ENCODE data around the gene BTBD9. TPM values are rescaled to one million over a fixed set of nuclear protein-coding genes. Genes with fewer than 3 reads are reported as not detected.

BTBD9 gene
- total and polyA plus RNA-seq, 5 donors from 2014 or later = 11.6 to 79.7 (median 16.7) TPM

- no peaks in the 10 kb centered on the region for H3K36me3 ChIP-seq (ENCODE audit: control insufficient read depth, insufficient read depth, low read length)
- peaks cover 0 to 3% (median 0%) of the 10 kb centered on the region in 7 donors for H3K9me3 Mint-ChIP-seq
- H3K27me3 Mint-ChIP-seq = no peaks in the 10 kb centered on the region
- H3K4me1 Mint-ChIP-seq = peaks cover 5 to 24% (median 11%) of the 10 kb centered on the region in 4 donors
- DNase-seq (no peak), ATAC-seq (ENCODE audit: low read depth in 2 of 2) (no peak)
- H3K27me3 ChIP-seq (ENCODE audit: control insufficient read depth, insufficient read depth, low read length) = no peaks in the 10 kb centered on the region
- H3K4me3 ChIP-seq (ENCODE audit: low read depth, low read length) = no peak overlapping the region
- H3K4me1 ChIP-seq (ENCODE audit: control insufficient read depth, insufficient read depth, low read length, poor library complexity, severe bottlenecking) = no peaks in the 10 kb centered on the region
- H3K36me3 Mint-ChIP-seq = peaks cover 6% of the 10 kb centered on the region
- H3K9me3 ChIP-seq (ENCODE audit: control insufficient read depth in 2 of 2, low read length in 2 of 2) = no peaks in the 10 kb centered on the region
- no peak overlapping the region for H3K4me3 Mint-ChIP-seq
- no peak overlapping the region for H3K27ac ChIP-seq (ENCODE audit: insufficient read depth, low read length, poor library complexity, severe bottlenecking)
- H3K27ac Mint-ChIP-seq = no peak overlapping the region
These were observed 6.6 kb upstream of the BTBD9 start for GRCh38 chr6:38646166-38646878.

DNA sequence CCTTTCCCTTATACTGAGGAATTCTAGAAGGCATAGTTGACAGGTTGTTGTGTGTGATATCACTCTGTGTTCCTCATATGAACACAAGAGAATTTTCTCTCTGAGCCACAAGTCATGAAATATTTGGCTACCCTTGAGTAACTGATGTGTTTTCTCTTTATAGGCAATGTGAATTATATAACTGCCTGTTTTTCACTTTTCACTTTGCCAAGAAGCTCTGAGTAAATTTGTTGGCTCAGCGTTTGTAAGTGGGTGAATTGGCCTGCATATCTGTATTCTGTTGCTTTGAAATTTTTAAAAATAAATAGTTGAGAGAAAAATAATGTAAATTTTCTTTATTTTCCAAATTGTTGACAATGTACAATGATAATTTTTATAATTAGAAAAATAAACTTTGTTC lies 5.2 kb upstream of the BTBD9 start:
- Histone ChIP-seq H3K9me3 (ENCODE audit: control insufficient read depth in 2 of 2, low read length in 2 of 2) (no peaks in the 10 kb centered on the region), H3K27ac (ENCODE audit: insufficient read depth, low read length, poor library complexity, severe bottlenecking) (no peak overlapping the region), H3K4me1 (ENCODE audit: control insufficient read depth, insufficient read depth, low read length, poor library complexity, severe bottlenecking) (peaks cover 12% of the 10 kb centered on the region), H3K27me3 (ENCODE audit: control insufficient read depth, insufficient read depth, low read length) (no peaks in the 10 kb centered on the region), H3K4me3 (ENCODE audit: low read depth, low read length) (no peak overlapping the region), H3K36me3 (ENCODE audit: control insufficient read depth, insufficient read depth, low read length) (no peaks in the 10 kb centered on the region)
- H3K4me1 Mint-ChIP-seq = peaks cover 5 to 36% (median 20%) of the 10 kb centered on the region in 4 donors
- H3K9me3 Mint-ChIP-seq = no peaks in the 10 kb centered on the region
- ATAC-seq (ENCODE audit: low read depth in 2 of 2) = no peak
- H3K27me3 Mint-ChIP-seq = no peaks in the 10 kb centered on the region
- no peaks in the 10 kb centered on the region for H3K36me3 Mint-ChIP-seq
- DNase-seq = no peak
- no peak overlapping the region for H3K27ac Mint-ChIP-seq
- no peak overlapping the region for H3K4me3 Mint-ChIP-seq

DNA sequence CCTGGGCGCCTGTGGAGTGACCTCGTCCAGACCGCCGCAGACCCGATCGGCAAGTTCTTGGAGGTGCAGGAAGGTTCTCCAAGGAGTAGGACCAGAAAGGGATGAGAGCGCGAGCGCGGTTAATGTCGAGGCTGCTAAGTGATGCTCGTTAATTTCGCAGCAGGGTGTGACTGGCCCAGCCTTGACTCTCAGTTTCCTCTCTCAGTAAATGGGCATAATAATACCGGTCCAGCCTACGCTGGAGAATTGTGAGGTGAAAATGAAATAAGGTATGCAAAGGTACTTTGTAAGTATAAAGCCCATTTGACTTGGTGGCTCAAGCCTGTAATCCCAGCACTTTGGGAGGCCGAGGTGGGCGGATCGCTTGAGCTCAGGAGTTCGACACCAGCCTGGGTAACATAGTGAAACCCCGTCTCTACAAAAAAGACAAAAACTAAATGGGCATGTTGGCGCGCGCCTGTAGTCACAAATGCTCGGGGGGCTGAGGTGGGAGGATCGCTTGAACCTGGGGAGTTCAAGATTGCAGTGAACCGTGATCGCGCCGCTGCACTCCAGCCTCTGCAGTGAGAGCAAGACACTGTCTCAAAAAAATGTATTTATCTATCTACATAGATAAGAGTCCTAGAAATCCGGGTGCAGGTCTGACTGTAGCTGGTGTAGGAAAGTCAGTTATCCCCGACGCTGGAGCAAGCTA lies 634 bp upstream of the BTBD9 start:
- H3K9me3 ChIP-seq (ENCODE audit: control insufficient read depth in 2 of 2, low read length in 2 of 2) = no peaks in the 10 kb centered on the region
- peak in 1 of 2 donors; percentile 0 for ATAC-seq (ENCODE audit: low read depth in 2 of 2)
- H3K4me1 Mint-ChIP-seq = peaks cover 23 to 59% (median 48%) of the 10 kb centered on the region in 4 donors

GRCh38 chr6:38638941-38639497 lies 710 bp downstream of the BTBD9 start:
- peak overlapping the region; percentile 89 to 98 (median 93) for H3K27ac Mint-ChIP-seq
- H3K36me3 Mint-ChIP-seq = no peaks in the 10 kb centered on the region
- Histone ChIP-seq H3K4me3 (ENCODE audit: low read depth, low read length) (peak overlapping the region; percentile 80), H3K4me1 (ENCODE audit: control insufficient read depth, insufficient read depth, low read length, poor library complexity, severe bottlenecking) (peaks cover 36% of the 10 kb centered on the region), H3K36me3 (ENCODE audit: control insufficient read depth, insufficient read depth, low read length) (no peaks in the 10 kb centered on the region), H3K27me3 (ENCODE audit: control insufficient read depth, insufficient read depth, low read length) (no peaks in the 10 kb centered on the region), H3K27ac (ENCODE audit: insufficient read depth, low read length, poor library complexity, severe bottlenecking) (peak overlapping the region; percentile 97), H3K9me3 (ENCODE audit: control insufficient read depth in 2 of 2, low read length in 2 of 2) (no peaks in the 10 kb centered on the region)
- ATAC-seq (ENCODE audit: low read depth in 2 of 2) (peak; percentile 63 to 67), DNase-seq (peak; percentile 43 to 73 (median 72))
- peak overlapping the region; percentile 86 to 96 (median 92) for H3K4me3 Mint-ChIP-seq
- H3K9me3 Mint-ChIP-seq = no peaks in the 10 kb centered on the region
- H3K4me1 Mint-ChIP-seq = peaks cover 30 to 67% (median 56%) of the 10 kb centered on the region in 4 donors
- no peaks in the 10 kb centered on the region for H3K27me3 Mint-ChIP-seq

More for the DNA sequence above, 634 bp upstream of the BTBD9 start:
- Histone ChIP-seq H3K27me3 (ENCODE audit: control insufficient read depth, insufficient read depth, low read length) (no peaks in the 10 kb centered on the region), H3K36me3 (ENCODE audit: control insufficient read depth, insufficient read depth, low read length) (no peaks in the 10 kb centered on the region), H3K4me3 (ENCODE audit: low read depth, low read length) (peak overlapping the region; percentile 88), H3K4me1 (ENCODE audit: control insufficient read depth, insufficient read depth, low read length, poor library complexity, severe bottlenecking) (peaks cover 26% of the 10 kb centered on the region), H3K27ac (ENCODE audit: insufficient read depth, low read length, poor library complexity, severe bottlenecking) (peak overlapping the region; percentile 97)
- DNase-seq = no peak
- Mint-ChIP-seq H3K9me3 (no peaks in the 10 kb centered on the region), H3K4me3 (peak overlapping the region; percentile 86 to 97 (median 92)), H3K36me3 (no peaks in the 10 kb centered on the region), H3K27ac (peak overlapping the region; percentile 80 to 98 (median 93)), H3K27me3 (no peaks in the 10 kb centered on the region)

GRCh38 chr6:38637756-38638155 lies 2.0 kb downstream of the BTBD9 start:
- DNase-seq (no peak), ATAC-seq (ENCODE audit: low read depth in 2 of 2) (no peak)
- no peaks in the 10 kb centered on the region for H3K36me3 ChIP-seq (ENCODE audit: control insufficient read depth, insufficient read depth, low read length)
- H3K4me3 Mint-ChIP-seq = peak overlapping the region in 2 of 4 donors; percentile 86 to 96
- peak overlapping the region; percentile 80 for H3K4me3 ChIP-seq (ENCODE audit: low read depth, low read length)
- H3K36me3 Mint-ChIP-seq = no peaks in the 10 kb centered on the region
- H3K27ac Mint-ChIP-seq = peak overlapping the region in 2 of 3 donors; percentile 42 to 93
- peak overlapping the region; percentile 97 for H3K27ac ChIP-seq (ENCODE audit: insufficient read depth, low read length, poor library complexity, severe bottlenecking)
- no peaks in the 10 kb centered on the region for H3K9me3 Mint-ChIP-seq
- H3K9me3 ChIP-seq (ENCODE audit: control insufficient read depth in 2 of 2, low read length in 2 of 2) = no peaks in the 10 kb centered on the region
- peaks cover 36% of the 10 kb centered on the region for H3K4me1 ChIP-seq (ENCODE audit: control insufficient read depth, insufficient read depth, low read length, poor library complexity, severe bottlenecking)
- H3K27me3 ChIP-seq (ENCODE audit: control insufficient read depth, insufficient read depth, low read length) = no peaks in the 10 kb centered on the region
- H3K4me1 Mint-ChIP-seq = peaks cover 34 to 75% (median 64%) of the 10 kb centered on the region in 4 donors
- no peaks in the 10 kb centered on the region for H3K27me3 Mint-ChIP-seq

- no peak for DNase-seq
- Mint-ChIP-seq H3K4me3 (no peak overlapping the region), H3K4me1 (peaks cover 35 to 66% (median 57%) of the 10 kb centered on the region in 4 donors), H3K9me3 (peaks cover 0 to 1% (median 0%) of the 10 kb centered on the region in 7 donors), H3K27me3 (no peaks in the 10 kb centered on the region), H3K27ac (peak overlapping the region in 1 of 3 donors; percentile 29), H3K36me3 (no peaks in the 10 kb centered on the region)
- ATAC-seq (ENCODE audit: low read depth in 2 of 2) = no peak
- Histone ChIP-seq H3K27ac (ENCODE audit: insufficient read depth, low read length, poor library complexity, severe bottlenecking) (no peak overlapping the region), H3K27me3 (ENCODE audit: control insufficient read depth, insufficient read depth, low read length) (no peaks in the 10 kb centered on the region), H3K4me3 (ENCODE audit: low read depth, low read length) (no peak overlapping the region), H3K9me3 (ENCODE audit: control insufficient read depth in 2 of 2, low read length in 2 of 2) (no peaks in the 10 kb centered on the region), H3K36me3 (ENCODE audit: control insufficient read depth, insufficient read depth, low read length) (no peaks in the 10 kb centered on the region), H3K4me1 (ENCODE audit: control insufficient read depth, insufficient read depth, low read length, poor library complexity, severe bottlenecking) (peaks cover 35% of the 10 kb centered on the region)
These were observed 3.7 kb downstream of the BTBD9 start for GRCh38 chr6:38636027-38636426.

DNA sequence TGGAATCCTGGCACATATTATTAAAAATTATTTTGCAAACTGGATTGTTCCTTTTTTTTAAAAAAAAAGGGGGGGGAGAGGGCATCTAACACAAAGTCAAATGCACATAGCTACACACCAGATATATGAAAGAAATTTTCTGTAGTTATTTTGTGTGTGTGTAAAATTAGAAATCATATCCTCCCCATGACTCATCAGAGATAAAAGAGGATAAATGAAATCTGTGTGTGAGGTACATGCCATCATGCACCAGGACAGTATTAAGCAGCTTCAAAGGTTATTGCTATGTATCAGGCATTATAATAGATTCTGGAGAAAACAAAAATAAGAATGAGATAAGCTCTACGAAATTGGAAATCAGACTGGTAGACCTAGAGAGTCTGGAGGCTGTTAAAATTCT lies 5.2 kb downstream of the BTBD9 start:
- Mint-ChIP-seq H3K27ac (no peak overlapping the region), H3K36me3 (no peaks in the 10 kb centered on the region), H3K27me3 (no peaks in the 10 kb centered on the region), H3K4me3 (no peak overlapping the region), H3K4me1 (peaks cover 39 to 60% (median 53%) of the 10 kb centered on the region in 4 donors), H3K9me3 (peaks cover 0 to 1% (median 0%) of the 10 kb centered on the region in 7 donors)
- no peaks in the 10 kb centered on the region for H3K9me3 ChIP-seq (ENCODE audit: control insufficient read depth in 2 of 2, low read length in 2 of 2)
- no peak for ATAC-seq (ENCODE audit: low read depth in 2 of 2)
- peaks cover 23% of the 10 kb centered on the region for H3K4me1 ChIP-seq (ENCODE audit: control insufficient read depth, insufficient read depth, low read length, poor library complexity, severe bottlenecking)
- H3K27ac ChIP-seq (ENCODE audit: insufficient read depth, low read length, poor library complexity, severe bottlenecking) = no peak overlapping the region
- H3K4me3 ChIP-seq (ENCODE audit: low read depth, low read length) = no peak overlapping the region
- DNase-seq = no peak
- H3K36me3 ChIP-seq (ENCODE audit: control insufficient read depth, insufficient read depth, low read length) = no peaks in the 10 kb centered on the region
- no peaks in the 10 kb centered on the region for H3K27me3 ChIP-seq (ENCODE audit: control insufficient read depth, insufficient read depth, low read length)

Measured in CD4-positive, CD25-positive, alpha-beta regulatory T cell (primary cell).